ENCODE measurements around the gene SLC41A3. TPM values are rescaled to one million over a fixed set of nuclear protein-coding genes. Genes with fewer than 3 reads are reported as not detected.

Gene SLC41A3
- polyA plus RNA-seq, 3 donors = 2.8 to 18.2 (median 13.6) TPM

- no peak overlapping the region for H3K4me3 ChIP-seq (replicated peaks in 1 of 3; ENCODE audit: low read depth in 2 of 3, low read length in 3 of 3)
- H3K4me1 Mint-ChIP-seq = peaks cover 9% of the 10 kb centered on the region
- intact Hi-C loops (cut with micrococcal nuclease) = no loop called here
- H3K79me2 ChIP-seq (ENCODE audit: insufficient read depth, low read length) = no peaks in the 10 kb centered on the region
- H3K36me3 ChIP-seq (replicated peaks in 1 of 2; ENCODE audit: control insufficient read depth in 1 of 2, insufficient read depth in 2 of 2, low read length in 2 of 2) = no peaks in the 10 kb centered on the region
- H3K27me3 ChIP-seq (ENCODE audit: control insufficient read depth in 2 of 2, insufficient read depth in 2 of 2, low read length in 2 of 2) = no peaks in the 10 kb centered on the region
- no peak overlapping the region for H2AFZ ChIP-seq (ENCODE audit: insufficient read depth, low read depth, low read length, poor library complexity, severe bottlenecking)
- H3K9ac ChIP-seq (ENCODE audit: insufficient read depth, low read length, poor library complexity, severe bottlenecking) = no peak overlapping the region
- H4K20me1 ChIP-seq (ENCODE audit: insufficient read depth, low read length) = no peaks in the 10 kb centered on the region
- H3K9me3 Mint-ChIP-seq = peaks cover 0 to 2% (median 0%) of the 10 kb centered on the region in 7 donors
- no peaks in the 10 kb centered on the region for H3K9me3 ChIP-seq (replicated peaks in 1 of 2; ENCODE audit: control insufficient read depth in 1 of 2, insufficient read depth in 1 of 2, low read length in 2 of 2)
- no peak overlapping the region for H3K4me3 Mint-ChIP-seq
- 98% methylated on average over 13 of the region's 13 CpGs for WGBS (ENCODE audit: insufficient coverage)
- H3K36me3 Mint-ChIP-seq = peaks cover 7 to 18% of the 10 kb centered on the region in 2 donors
- H3K27ac ChIP-seq (ENCODE audit: low read depth in 1 of 2, low read length in 2 of 2) = no peak overlapping the region
- H3K27me3 Mint-ChIP-seq (ENCODE audit: low read depth in 3 of 3) = peaks cover 0 to 2% (median 0%) of the 10 kb centered on the region in 3 donors
- no peak overlapping the region for H3K27ac Mint-ChIP-seq
- H3K4me2 ChIP-seq (replicated peaks; ENCODE audit: extremely low read depth, low read length, poor library complexity, severe bottlenecking) = no peak overlapping the region
- TF ChIP-seq, protein P1, sequence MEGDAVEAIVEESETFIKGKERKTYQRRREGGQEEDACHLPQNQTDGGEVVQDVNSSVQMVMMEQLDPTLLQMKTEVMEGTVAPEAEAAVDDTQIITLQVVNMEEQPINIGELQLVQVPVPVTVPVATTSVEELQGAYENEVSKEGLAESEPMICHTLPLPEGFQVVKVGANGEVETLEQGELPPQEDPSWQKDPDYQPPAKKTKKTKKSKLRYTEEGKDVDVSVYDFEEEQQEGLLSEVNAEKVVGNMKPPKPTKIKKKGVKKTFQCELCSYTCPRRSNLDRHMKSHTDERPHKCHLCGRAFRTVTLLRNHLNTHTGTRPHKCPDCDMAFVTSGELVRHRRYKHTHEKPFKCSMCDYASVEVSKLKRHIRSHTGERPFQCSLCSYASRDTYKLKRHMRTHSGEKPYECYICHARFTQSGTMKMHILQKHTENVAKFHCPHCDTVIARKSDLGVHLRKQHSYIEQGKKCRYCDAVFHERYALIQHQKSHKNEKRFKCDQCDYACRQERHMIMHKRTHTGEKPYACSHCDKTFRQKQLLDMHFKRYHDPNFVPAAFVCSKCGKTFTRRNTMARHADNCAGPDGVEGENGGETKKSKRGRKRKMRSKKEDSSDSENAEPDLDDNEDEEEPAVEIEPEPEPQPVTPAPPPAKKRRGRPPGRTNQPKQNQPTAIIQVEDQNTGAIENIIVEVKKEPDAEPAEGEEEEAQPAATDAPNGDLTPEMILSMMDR (IDR thresholded peaks at IDR 0.05) = no peak
- DNase-seq = no peak
- H3K4me1 ChIP-seq (ENCODE audit: control insufficient read depth in 1 of 2, insufficient read depth in 2 of 2, low read length in 2 of 2) = peaks cover under 1 to 2% of the 10 kb centered on the region in 2 donors
Measured at GRCh38 chr3:126057936-126058335, 26.0 kb downstream of the SLC41A3 start.

- TF ChIP-seq, protein P1 (IDR thresholded peaks at IDR 0.05) = no peak
- H3K27ac ChIP-seq (ENCODE audit: low read depth in 1 of 2, low read length in 2 of 2) = no peak overlapping the region
Measured at GRCh38 chr3:126057501-126057819, 26.5 kb downstream of the SLC41A3 start.

More at GRCh38 chr3:126057501-126057819, 26.5 kb downstream of the SLC41A3 start:
- Histone ChIP-seq H3K36me3 (replicated peaks in 1 of 2; ENCODE audit: control insufficient read depth in 1 of 2, insufficient read depth in 2 of 2, low read length in 2 of 2) (no peaks in the 10 kb centered on the region), H3K4me3 (replicated peaks in 1 of 3; ENCODE audit: low read depth in 2 of 3, low read length in 3 of 3) (no peak overlapping the region), H3K27me3 (ENCODE audit: control insufficient read depth in 2 of 2, insufficient read depth in 2 of 2, low read length in 2 of 2) (no peaks in the 10 kb centered on the region), H2AFZ (ENCODE audit: insufficient read depth, low read depth, low read length, poor library complexity, severe bottlenecking) (no peak overlapping the region), H3K4me1 (ENCODE audit: control insufficient read depth in 1 of 2, insufficient read depth in 2 of 2, low read length in 2 of 2) (peaks cover 6 to 7% of the 10 kb centered on the region in 2 donors), H3K79me2 (ENCODE audit: insufficient read depth, low read length) (no peaks in the 10 kb centered on the region), H4K20me1 (ENCODE audit: insufficient read depth, low read length) (no peaks in the 10 kb centered on the region), H3K9ac (ENCODE audit: insufficient read depth, low read length, poor library complexity, severe bottlenecking) (no peak overlapping the region), H3K9me3 (replicated peaks in 1 of 2; ENCODE audit: control insufficient read depth in 1 of 2, insufficient read depth in 1 of 2, low read length in 2 of 2) (no peaks in the 10 kb centered on the region), H3K4me2 (replicated peaks; ENCODE audit: extremely low read depth, low read length, poor library complexity, severe bottlenecking) (no peak overlapping the region)
- no peak for DNase-seq
- H3K27me3 Mint-ChIP-seq (ENCODE audit: low read depth in 3 of 3) = peaks cover 0 to 2% (median 0%) of the 10 kb centered on the region in 3 donors
- H3K9me3 Mint-ChIP-seq = peaks cover 0 to 2% (median 0%) of the 10 kb centered on the region in 7 donors
- intact Hi-C loops (cut with micrococcal nuclease) = no loop called here
- peaks cover 7 to 18% of the 10 kb centered on the region in 2 donors for H3K36me3 Mint-ChIP-seq
- H3K27ac Mint-ChIP-seq = no peak overlapping the region
- peaks cover 14% of the 10 kb centered on the region for H3K4me1 Mint-ChIP-seq
- H3K4me3 Mint-ChIP-seq = no peak overlapping the region
- WGBS (ENCODE audit: insufficient coverage) = 85% methylated on average over 10 of the region's 10 CpGs
